ENCODE measurements around the gene CDC42BPB.

CDC42BPB gene

DNA sequence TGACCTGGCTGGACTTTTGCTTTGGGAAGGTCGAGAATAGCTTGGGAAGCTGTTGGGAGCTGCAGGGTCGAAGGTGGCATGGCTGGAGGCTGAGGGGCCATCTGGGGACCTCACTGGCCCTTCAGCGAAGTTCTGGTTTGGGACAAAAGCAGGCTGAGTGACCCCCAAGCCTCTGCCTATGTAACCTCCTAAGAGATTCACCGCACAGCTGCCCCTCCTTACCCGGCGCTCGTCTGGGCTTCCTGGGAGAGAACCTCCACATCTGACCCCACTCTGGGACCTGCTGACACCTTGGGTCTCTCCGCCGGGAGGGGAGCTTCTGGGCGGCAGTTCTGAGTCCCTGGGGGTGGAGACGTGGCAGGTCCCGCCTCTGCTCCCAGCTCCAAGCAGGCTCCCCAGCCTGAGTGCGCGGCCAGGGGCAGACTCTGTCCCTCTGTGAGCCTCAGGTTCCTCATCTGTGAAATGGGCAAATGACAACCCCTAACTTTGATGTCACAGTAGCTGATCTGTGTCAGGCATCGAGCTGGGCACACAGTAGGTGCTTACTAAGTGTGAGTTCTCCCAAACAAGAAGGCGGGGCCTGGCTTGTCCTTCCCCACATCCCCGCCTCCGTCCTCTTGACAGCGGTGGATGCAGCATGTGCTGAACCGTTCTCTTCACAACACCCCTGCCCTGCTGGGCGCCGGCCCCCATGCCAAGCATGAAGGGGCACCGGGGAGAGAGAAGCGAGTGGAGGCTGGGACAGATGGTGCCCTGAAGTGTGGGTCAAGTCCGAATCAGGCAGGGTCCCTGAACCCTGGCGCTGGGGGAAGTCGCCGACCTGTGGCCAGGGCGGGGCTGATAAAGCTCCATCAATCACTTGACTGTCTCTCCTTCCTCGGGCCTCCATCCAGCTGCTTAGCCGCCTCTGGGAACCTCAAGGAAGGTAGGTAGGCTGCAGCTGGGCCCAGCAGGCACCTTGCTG, 40.9 kb upstream of the CDC42BPB start:
- no peak for DNase-seq (ENCODE audit: extremely low read depth, low read depth)
- TF ChIP-seq, protein P1, sequence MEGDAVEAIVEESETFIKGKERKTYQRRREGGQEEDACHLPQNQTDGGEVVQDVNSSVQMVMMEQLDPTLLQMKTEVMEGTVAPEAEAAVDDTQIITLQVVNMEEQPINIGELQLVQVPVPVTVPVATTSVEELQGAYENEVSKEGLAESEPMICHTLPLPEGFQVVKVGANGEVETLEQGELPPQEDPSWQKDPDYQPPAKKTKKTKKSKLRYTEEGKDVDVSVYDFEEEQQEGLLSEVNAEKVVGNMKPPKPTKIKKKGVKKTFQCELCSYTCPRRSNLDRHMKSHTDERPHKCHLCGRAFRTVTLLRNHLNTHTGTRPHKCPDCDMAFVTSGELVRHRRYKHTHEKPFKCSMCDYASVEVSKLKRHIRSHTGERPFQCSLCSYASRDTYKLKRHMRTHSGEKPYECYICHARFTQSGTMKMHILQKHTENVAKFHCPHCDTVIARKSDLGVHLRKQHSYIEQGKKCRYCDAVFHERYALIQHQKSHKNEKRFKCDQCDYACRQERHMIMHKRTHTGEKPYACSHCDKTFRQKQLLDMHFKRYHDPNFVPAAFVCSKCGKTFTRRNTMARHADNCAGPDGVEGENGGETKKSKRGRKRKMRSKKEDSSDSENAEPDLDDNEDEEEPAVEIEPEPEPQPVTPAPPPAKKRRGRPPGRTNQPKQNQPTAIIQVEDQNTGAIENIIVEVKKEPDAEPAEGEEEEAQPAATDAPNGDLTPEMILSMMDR (IDR thresholded peaks at IDR 0.05; ENCODE audit: low read depth, low read length, missing control alignments), result no peak
- no peak overlapping the region for H3K4me3 ChIP-seq (replicated peaks; ENCODE audit: low read depth, low read length)

DNA sequence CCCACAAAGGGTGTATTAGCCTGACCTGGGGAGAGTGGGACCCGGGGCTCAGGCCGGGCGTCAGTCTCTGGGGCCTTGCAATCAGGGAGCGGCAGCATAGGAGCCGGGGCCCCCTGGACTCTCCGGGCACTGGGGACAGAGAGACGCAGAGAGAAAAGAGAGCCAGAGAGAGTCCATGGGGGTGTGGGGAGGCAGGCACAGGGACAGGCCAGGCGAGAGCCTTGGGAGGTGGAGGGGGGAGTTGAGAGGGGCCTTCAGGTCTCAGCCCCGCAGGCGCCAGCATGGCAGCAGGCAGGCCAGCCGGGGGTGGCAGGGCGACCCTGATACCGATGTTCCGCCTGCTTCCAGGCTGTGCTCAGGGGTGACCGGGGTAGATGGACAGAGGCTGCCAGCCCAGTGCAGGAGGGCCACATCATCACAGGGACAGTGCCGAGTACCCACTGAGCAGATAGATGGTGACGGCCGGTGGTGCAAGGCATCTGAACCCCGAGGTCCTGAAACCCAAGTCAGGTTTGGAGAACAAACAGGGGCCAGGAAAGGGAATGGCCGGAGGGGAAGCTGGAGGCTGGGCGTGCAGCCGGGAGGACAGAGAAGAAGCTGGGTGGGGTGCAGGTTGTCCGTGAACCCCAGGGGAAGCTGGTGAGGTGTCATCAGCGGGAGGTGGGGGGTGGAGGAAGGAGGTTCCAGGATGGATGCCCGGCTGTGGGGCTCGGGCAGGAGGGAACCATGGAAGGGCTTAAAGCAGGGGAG, 40.1 kb upstream of the CDC42BPB start:
- H3K4me3 ChIP-seq (replicated peaks; ENCODE audit: low read depth, low read length), result no peak overlapping the region
- no peak for DNase-seq (ENCODE audit: extremely low read depth, low read depth)
- TF ChIP-seq, protein P1 (IDR thresholded peaks at IDR 0.05; ENCODE audit: low read depth, low read length, missing control alignments), result no peak

DNA sequence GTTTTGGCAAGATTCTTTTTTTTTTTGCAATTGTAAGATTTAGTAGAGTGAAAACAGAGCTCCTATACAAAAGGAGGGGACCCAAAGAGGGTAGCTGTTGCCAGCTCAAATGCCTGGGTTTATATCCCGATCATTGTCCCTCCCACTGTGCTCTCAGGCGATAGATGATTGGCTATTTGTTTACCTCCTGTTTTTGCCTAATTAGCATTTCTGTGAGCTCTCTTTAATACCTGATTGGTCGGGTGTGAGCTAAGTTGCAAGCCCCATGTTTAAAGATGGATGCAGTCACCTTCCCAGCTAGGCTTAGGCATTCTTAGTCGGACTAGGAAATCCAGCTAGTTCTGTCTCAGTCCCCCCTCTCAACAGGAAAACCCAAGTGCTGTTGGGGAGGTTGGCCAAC, 39.0 kb upstream of the CDC42BPB start:
- no peak for DNase-seq (ENCODE audit: extremely low read depth, low read depth)
- no peak overlapping the region for H3K4me3 ChIP-seq (replicated peaks; ENCODE audit: low read depth, low read length)
- TF ChIP-seq, protein P1 (IDR thresholded peaks at IDR 0.05; ENCODE audit: low read depth, low read length, missing control alignments), result no peak

DNA sequence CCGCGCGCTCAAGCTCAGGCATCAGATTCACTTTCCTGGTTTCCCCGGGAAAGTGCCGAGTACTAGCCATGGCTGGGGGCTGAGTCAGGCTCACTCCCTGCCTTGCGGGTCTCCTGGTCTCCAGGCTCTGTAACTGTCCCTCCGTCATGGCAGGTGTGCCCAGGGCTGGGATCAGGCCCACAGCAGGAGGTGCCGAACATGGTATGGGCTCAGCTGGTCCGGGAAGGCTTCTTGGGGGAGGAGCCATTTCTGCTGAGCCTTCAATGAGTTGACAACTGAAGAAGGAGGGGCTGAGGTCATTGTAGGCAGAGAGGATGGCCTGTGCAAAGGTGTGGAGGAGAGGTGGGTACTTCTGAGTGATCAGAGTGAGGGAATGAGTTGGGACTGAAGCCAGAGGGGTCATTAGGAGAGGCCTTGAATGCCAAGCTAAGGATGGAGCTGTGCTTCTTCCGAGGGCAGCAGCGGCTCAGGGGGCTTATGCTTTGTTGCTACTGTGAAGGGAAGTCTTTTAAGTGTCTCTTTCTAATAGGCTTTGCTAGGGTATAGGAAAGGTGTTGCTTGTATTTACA, 37.9 kb upstream of the CDC42BPB start:
- H3K4me3 ChIP-seq (replicated peaks; ENCODE audit: low read depth, low read length), result no peak overlapping the region
- TF ChIP-seq, protein P1 (IDR thresholded peaks at IDR 0.05; ENCODE audit: low read depth, low read length, missing control alignments), result no peak
- no peak for DNase-seq (ENCODE audit: extremely low read depth, low read depth)

DNA sequence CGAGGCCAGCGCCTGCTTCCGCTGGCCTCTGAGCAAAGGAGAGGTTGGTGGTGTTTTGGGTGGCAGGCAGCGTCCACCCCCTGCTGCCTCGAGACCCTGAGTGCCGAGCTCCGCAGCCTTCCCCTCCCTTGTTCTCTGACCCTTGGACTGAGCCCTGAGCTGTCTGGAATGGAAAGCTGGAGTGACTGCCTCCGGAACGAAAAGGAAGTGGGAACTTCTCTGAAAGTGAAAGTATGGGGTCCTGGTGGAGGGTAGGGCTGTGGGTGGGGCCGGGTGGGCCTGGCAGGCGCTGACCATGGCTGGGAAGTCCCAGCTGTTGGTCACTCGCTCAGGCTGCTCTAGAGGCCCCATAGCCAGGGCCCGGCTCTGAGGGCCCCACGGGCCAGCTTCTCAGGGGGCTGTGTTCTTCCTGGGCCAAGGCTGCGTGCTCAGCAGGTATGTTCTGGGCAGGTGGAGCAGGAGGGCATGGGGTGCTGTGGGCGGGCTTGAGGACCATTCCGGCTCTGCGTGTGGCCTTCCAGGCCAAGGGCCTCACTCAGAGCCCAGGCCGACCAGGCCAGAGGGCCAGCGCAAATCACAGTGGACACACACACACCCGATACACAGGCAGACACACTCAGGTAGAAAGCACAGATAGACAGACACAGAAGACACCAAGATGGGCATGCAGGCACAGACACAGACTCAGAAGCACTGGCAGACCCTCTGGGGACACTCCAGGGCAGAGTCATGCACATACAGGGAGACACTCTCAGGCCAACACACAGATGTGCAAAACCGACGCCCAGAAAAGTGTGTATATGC, 37.3 kb upstream of the CDC42BPB start, which contains the start of gene EXOC3L4:
Gene EXOC3L4 (plus strand): TSS at position 320 of the 804 bp plus-strand sequence. CDS start 5,495 bp downstream, outside the sequence.
- H3K4me3 ChIP-seq (replicated peaks; ENCODE audit: low read depth, low read length), result no peak within 1 kb of the TSS
- TF ChIP-seq, protein P1 (IDR thresholded peaks at IDR 0.05; ENCODE audit: low read depth, low read length, missing control alignments), result no peak
- no peak for DNase-seq (ENCODE audit: extremely low read depth, low read depth)

DNA sequence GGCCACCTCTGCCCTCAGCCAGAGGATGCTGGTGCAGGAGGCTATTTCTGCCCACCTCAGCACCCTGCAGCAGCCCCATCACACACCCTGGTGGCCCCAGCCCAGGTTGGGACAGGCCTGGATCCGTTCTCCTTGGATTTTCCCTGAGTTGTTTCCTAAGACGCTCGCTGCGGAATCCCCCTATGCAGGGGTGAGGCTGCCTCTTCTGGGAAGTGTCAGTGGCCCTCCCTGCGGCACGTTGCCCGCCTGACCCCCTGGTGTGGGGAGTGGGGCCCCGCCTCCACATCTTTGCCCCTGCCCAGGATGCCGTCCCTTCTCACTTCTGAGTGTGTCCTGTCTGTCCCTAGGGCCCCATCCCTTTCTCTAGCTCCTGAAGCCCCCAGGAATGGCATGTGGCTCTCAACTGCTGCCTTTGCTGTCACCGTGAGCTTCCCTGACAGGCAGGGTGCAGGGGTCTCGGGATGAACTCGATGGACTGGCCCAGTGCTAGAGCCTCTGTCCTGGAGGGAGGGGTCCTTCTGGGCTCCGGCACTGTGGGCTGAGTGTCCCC, 36.6 kb upstream of the CDC42BPB start:
- H3K4me3 ChIP-seq (replicated peaks; ENCODE audit: low read depth, low read length), result no peak overlapping the region
- TF ChIP-seq, protein P1 (IDR thresholded peaks at IDR 0.05; ENCODE audit: low read depth, low read length, missing control alignments), result no peak

More for the DNA sequence above, 36.6 kb upstream of the CDC42BPB start:
- DNase-seq (ENCODE audit: extremely low read depth, low read depth), result no peak
